ENCODE results near the gene AKT2.

The AKT2 gene

GRCh38 chr19:40192758-40193586 lies 92.2 kb downstream of the AKT2 start:
- Mint-ChIP-seq H3K27me3 (no peaks in the 10 kb centered on the region), H3K36me3 (ENCODE audit: insufficient read depth) (peaks cover 14% of the 10 kb centered on the region), H3K27ac (peak overlapping the region in 1 of 2 donors; percentile 19), H3K4me1 (ENCODE audit: low read depth in 2 of 2) (peaks cover 23 to 36% of the 10 kb centered on the region in 2 donors), H3K9me3 (no peaks in the 10 kb centered on the region), H3K4me3 (peak overlapping the region; percentile 67 to 72)
- ATAC-seq (replicated peaks) (no peak), DNase-seq (no peak)

DNA sequence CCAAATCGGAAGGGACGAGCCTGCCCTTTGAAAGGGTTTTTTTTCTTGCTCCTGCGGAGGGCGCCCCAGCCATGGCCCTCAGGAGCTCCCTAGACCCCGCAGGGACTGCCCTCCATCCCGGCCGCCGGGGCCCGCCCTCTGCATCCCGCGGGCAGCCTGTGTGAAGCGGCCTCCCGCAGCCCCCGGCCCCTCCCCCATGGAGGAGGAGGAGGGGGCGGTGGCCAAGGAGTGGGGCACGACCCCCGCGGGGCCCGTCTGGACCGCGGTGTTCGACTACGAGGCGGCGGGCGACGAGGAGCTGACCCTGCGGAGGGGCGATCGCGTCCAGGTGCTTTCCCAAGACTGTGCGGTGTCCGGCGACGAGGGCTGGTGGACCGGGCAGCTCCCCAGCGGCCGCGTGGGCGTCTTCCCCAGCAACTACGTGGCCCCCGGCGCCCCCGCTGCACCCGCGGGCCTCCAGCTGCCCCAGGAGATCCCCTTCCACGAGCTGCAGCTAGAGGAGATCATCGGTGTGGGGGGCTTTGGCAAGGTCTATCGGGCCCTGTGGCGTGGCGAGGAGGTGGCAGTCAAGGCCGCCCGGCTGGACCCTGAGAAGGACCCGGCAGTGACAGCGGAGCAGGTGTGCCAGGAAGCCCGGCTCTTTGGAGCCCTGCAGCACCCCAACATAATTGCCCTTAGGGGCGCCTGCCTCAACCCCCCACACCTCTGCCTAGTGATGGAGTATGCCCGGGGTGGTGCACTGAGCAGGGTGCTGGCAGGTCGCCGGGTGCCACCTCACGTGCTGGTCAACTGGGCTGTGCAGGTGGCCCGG lies 93.1 kb downstream of the AKT2 start:
- Mint-ChIP-seq H3K27me3 (no peaks in the 10 kb centered on the region), H3K4me1 (ENCODE audit: low read depth in 2 of 2) (peaks cover 23 to 36% of the 10 kb centered on the region in 2 donors), H3K36me3 (ENCODE audit: insufficient read depth) (peaks cover 14% of the 10 kb centered on the region), H3K27ac (peak overlapping the region; percentile 19 to 70), H3K9me3 (no peaks in the 10 kb centered on the region), H3K4me3 (peak overlapping the region; percentile 67 to 72)
- no peak for DNase-seq
- ATAC-seq (replicated peaks): no peak

- Mint-ChIP-seq H3K36me3 (ENCODE audit: insufficient read depth) (peaks cover 14% of the 10 kb centered on the region), H3K9me3 (no peaks in the 10 kb centered on the region), H3K4me3 (peak within 1 kb of the TSS; percentile 87 to 88), H3K4me1 (ENCODE audit: low read depth in 2 of 2) (peaks cover 23 to 36% of the 10 kb centered on the region in 2 donors), H3K27ac (peak within 1 kb of the TSS; percentile 94), H3K27me3 (no peaks in the 10 kb centered on the region)
- ATAC-seq (replicated peaks) (peak; percentile 85), DNase-seq (peak; percentile 71 to 75 (median 73))
These were observed 94.0 kb downstream of the AKT2 start, which contains the start of gene MAP3K10 for GRCh38 chr19:40190891-40191835. Gene MAP3K10 (plus strand): TSS chr19:40191426. CDS start chr19:40192032, 606 bp downstream.

DNA sequence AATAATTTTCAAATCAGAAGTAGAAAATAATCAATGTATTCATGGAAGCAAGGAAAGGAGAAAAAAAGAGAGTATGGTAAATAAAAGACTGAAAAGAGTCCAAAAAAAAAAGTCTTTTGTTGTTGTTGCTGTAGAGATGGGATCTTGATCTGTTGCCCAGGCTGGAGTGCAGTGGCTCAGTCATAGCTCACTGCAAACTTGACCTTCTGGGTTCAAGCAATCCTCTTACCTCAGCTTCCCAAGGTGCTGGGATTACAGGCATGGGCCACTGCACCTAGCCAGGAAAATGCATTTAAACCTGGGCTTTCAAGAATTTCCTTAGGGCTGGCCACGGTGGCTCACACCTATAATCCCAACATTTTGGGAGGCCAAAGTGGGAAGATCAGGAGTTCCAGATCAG lies 100.9 kb downstream of the AKT2 start:
- ATAC-seq (replicated peaks) (no peak), DNase-seq (no peak)
- Mint-ChIP-seq H3K4me3 (no peak overlapping the region), H3K9me3 (no peaks in the 10 kb centered on the region), H3K27ac (no peak overlapping the region), H3K4me1 (ENCODE audit: low read depth in 2 of 2) (no peaks in the 10 kb centered on the region), H3K36me3 (ENCODE audit: insufficient read depth) (no peaks in the 10 kb centered on the region), H3K27me3 (peaks cover under 1 to 12% of the 10 kb centered on the region in 2 donors)
